ENCODE results near the gene ELP5. TPM values are rescaled to one million over a fixed set of nuclear protein-coding genes. Genes with fewer than 3 reads are reported as not detected.

Gene ELP5
- total and polyA plus RNA-seq, 2 donors (not counting 3 experiments of a cell fraction or from before 2014, with no cell fraction given) = 44.4 to 54.7 TPM

DNA sequence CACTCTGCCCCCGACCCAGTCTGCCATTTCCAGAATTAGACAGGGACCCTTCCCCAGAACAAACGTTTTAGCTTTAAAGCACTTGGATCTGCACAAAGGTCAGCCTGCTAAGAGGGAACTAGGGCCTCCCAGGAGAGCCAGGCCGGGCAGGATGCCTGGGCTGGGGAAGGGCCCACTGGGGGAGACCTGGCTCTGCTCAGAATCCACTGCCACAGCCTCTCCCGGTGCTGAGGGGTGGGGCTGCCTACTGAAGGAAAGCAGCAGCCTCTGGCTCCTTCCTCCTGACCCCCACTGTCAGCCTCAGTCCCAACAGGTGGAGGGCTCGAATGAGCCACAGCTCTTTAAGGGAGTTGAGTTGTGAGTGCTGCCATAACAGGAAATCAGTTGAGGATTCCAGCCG lies 40.7 kb downstream of the ELP5 start:
- no peak overlapping the region for H3K27ac ChIP-seq (ENCODE audit: insufficient read depth, low read depth, low read length)
- H3K4me2 ChIP-seq (ENCODE audit: insufficient read depth, low read length) = no peak overlapping the region
- H3K79me2 ChIP-seq (ENCODE audit: control insufficient read depth, insufficient read depth, low read length) = no peaks in the 10 kb centered on the region
- no peak overlapping the region for H3K9ac ChIP-seq (replicated peaks; ENCODE audit: extremely low read depth, insufficient read depth, low read length)
- H4K20me1 ChIP-seq (replicated peaks; ENCODE audit: control insufficient read depth, extremely low read depth, insufficient read depth, low read length) = no peaks in the 10 kb centered on the region
- no peak overlapping the region for H3K4me3 ChIP-seq (replicated peaks in 1 of 3; ENCODE audit: insufficient read depth in 1 of 3, low read depth in 1 of 3, low read length in 3 of 3)
- CTCF ChIA-PET = interaction anchor here (1.2 to 1.9 kb wide), 2 partner anchors 11 to 72 kb away, joined by 4 read pairs; partner anchors contain the start of gene SLC2A4
- DNase-seq (ENCODE audit: low read depth, low spot score) (no peak), FAIRE-seq (no peak)
- H3K27me3 ChIP-seq (ENCODE audit: control insufficient read depth in 2 of 2, insufficient read depth in 2 of 2, low read length in 2 of 2) = peaks cover 20 to 34% of the 10 kb centered on the region in 2 experiments
- POLR2A ChIA-PET = no interaction called here
- no peaks in the 10 kb centered on the region for H3K9me3 ChIP-seq (replicated peaks; ENCODE audit: control insufficient read depth, insufficient read depth, low read length)
- peaks cover 8% of the 10 kb centered on the region for H3K4me1 ChIP-seq (ENCODE audit: control insufficient read depth, extremely low read depth, insufficient read depth, low read length)
- no peaks in the 10 kb centered on the region for H3K9me1 ChIP-seq (replicated peaks; ENCODE audit: control insufficient read depth, extremely low read depth, insufficient read depth, low read length)
- H2AFZ ChIP-seq (ENCODE audit: low read depth, low read length) = no peak overlapping the region
- TF ChIP-seq POLR2AphosphoS5 (IDR thresholded peaks at IDR 0.05; ENCODE audit: insufficient read depth, low read depth, low read length) (no peak), MYC (IDR thresholded peaks at IDR 0.05; ENCODE audit: low read depth, low read length) (no peak), POLR2A (IDR thresholded peaks at IDR 0.05; ENCODE audit: low read depth, low read length) (no peak), FOS (IDR thresholded peaks at IDR 0.05; ENCODE audit: borderline replicate concordance, insufficient read depth, low read length) (no peak)
- TF ChIP-seq, protein P1, sequence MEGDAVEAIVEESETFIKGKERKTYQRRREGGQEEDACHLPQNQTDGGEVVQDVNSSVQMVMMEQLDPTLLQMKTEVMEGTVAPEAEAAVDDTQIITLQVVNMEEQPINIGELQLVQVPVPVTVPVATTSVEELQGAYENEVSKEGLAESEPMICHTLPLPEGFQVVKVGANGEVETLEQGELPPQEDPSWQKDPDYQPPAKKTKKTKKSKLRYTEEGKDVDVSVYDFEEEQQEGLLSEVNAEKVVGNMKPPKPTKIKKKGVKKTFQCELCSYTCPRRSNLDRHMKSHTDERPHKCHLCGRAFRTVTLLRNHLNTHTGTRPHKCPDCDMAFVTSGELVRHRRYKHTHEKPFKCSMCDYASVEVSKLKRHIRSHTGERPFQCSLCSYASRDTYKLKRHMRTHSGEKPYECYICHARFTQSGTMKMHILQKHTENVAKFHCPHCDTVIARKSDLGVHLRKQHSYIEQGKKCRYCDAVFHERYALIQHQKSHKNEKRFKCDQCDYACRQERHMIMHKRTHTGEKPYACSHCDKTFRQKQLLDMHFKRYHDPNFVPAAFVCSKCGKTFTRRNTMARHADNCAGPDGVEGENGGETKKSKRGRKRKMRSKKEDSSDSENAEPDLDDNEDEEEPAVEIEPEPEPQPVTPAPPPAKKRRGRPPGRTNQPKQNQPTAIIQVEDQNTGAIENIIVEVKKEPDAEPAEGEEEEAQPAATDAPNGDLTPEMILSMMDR (IDR thresholded peaks at IDR 0.05; ENCODE audit: extremely low read depth in 1 of 2, insufficient read depth in 1 of 2, low read depth in 1 of 2, low read length in 2 of 2) = no peak
- TF ChIP-seq, protein P2, sequence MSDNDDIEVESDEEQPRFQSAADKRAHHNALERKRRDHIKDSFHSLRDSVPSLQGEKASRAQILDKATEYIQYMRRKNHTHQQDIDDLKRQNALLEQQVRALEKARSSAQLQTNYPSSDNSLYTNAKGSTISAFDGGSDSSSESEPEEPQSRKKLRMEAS (IDR thresholded peaks at IDR 0.05; ENCODE audit: insufficient read depth, insufficient read length) = no peak
- dilution Hi-C loops (cut with MboI; ENCODE audit: extremely low pct_ligation_motif_present, low sequenced_read_pairs) (no loop called here), intact Hi-C loops (cut with micrococcal nuclease) (no loop called here)
- H3K36me3 ChIP-seq (ENCODE audit: control insufficient read depth in 2 of 2, extremely low read depth in 1 of 2, insufficient read depth in 2 of 2, low read length in 2 of 2) = no peaks in the 10 kb centered on the region
- BruUV-seq (replicated peaks) = no TSS peak

DNA sequence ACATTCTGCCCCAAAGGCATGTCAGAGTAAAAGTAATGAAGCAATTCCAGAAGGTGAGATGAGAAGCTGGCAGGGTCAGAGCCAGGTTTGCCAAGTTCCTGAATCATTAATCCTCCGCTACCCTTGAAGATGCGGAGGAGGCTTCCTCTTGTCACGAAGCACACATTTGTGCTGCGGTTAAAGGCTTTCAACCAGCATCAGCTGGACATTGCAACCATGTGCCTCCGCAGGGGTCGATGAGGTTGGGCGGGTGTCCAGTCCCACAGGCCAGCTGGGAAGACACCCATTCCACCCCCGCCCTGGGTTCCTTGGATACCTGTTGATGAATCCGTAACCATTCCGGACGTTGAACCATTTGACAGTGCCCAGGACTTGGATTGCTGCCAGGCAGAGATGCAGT lies 41.1 kb downstream of the ELP5 start:
- Histone ChIP-seq H3K9ac (replicated peaks; ENCODE audit: extremely low read depth, insufficient read depth, low read length) (no peak overlapping the region), H3K4me2 (ENCODE audit: insufficient read depth, low read length) (no peak overlapping the region), H3K27me3 (ENCODE audit: control insufficient read depth in 2 of 2, insufficient read depth in 2 of 2, low read length in 2 of 2) (peaks cover 20 to 31% of the 10 kb centered on the region in 2 experiments), H3K36me3 (ENCODE audit: control insufficient read depth in 2 of 2, extremely low read depth in 1 of 2, insufficient read depth in 2 of 2, low read length in 2 of 2) (no peaks in the 10 kb centered on the region), H3K4me3 (replicated peaks in 1 of 3; ENCODE audit: insufficient read depth in 1 of 3, low read depth in 1 of 3, low read length in 3 of 3) (no peak overlapping the region), H3K9me3 (replicated peaks; ENCODE audit: control insufficient read depth, insufficient read depth, low read length) (no peaks in the 10 kb centered on the region), H3K9me1 (replicated peaks; ENCODE audit: control insufficient read depth, extremely low read depth, insufficient read depth, low read length) (no peaks in the 10 kb centered on the region), H3K4me1 (ENCODE audit: control insufficient read depth, extremely low read depth, insufficient read depth, low read length) (peaks cover 8% of the 10 kb centered on the region), H4K20me1 (replicated peaks; ENCODE audit: control insufficient read depth, extremely low read depth, insufficient read depth, low read length) (no peaks in the 10 kb centered on the region), H2AFZ (ENCODE audit: low read depth, low read length) (no peak overlapping the region), H3K79me2 (ENCODE audit: control insufficient read depth, insufficient read depth, low read length) (no peaks in the 10 kb centered on the region), H3K27ac (ENCODE audit: insufficient read depth, low read depth, low read length) (no peak overlapping the region)
- ChIA-PET CTCF (interaction anchor here (1.2 to 1.9 kb wide), 2 partner anchors 12 to 73 kb away, joined by 4 read pairs; partner anchors contain the start of gene SLC2A4), POLR2A (no interaction called here)
- dilution Hi-C loops (cut with MboI; ENCODE audit: extremely low pct_ligation_motif_present, low sequenced_read_pairs) = no loop called here
- no TSS peak for BruUV-seq (replicated peaks)
- no peak for TF ChIP-seq FOS (IDR thresholded peaks at IDR 0.05; ENCODE audit: borderline replicate concordance, insufficient read depth, low read length)
- TF ChIP-seq JUN (IDR thresholded peaks at IDR 0.05; ENCODE audit: borderline replicate concordance, insufficient read depth, insufficient read length, low read depth) = no peak
- TF ChIP-seq POLR2A (IDR thresholded peaks at IDR 0.05; ENCODE audit: low read depth, low read length) = no peak
- TF ChIP-seq, protein P1 (IDR thresholded peaks at IDR 0.05; ENCODE audit: extremely low read depth in 1 of 2, insufficient read depth in 1 of 2, low read depth in 1 of 2, low read length in 2 of 2) = no peak
- TF ChIP-seq, protein P2 (IDR thresholded peaks at IDR 0.05; ENCODE audit: insufficient read depth, insufficient read length) = no peak
- no peak for TF ChIP-seq EZH2 (IDR thresholded peaks at IDR 0.05; ENCODE audit: borderline replicate concordance, low read depth, low read length, severe bottlenecking)
- no peak for TF ChIP-seq GATA2 (IDR thresholded peaks at IDR 0.05; ENCODE audit: insufficient read depth, insufficient read length, low read depth, low read length)
- TF ChIP-seq MYC (IDR thresholded peaks at IDR 0.05; ENCODE audit: low read depth, low read length) = no peak
- TF ChIP-seq POLR2AphosphoS5 (IDR thresholded peaks at IDR 0.05; ENCODE audit: insufficient read depth, low read depth, low read length) = no peak
- intact Hi-C loops (cut with micrococcal nuclease) = no loop called here
- DNase-seq (ENCODE audit: low read depth, low spot score) (no peak), FAIRE-seq (no peak)
